GM12801 (cell line): ENCODE data around the gene STX2.

Source experiments
- TF ChIP-seq, protein P1 (sequence below): IDR thresholded peaks from one replicate; pipeline ENCODE4 v1.5.1; 2011; ENCODE audit warnings: control low read depth; ENCODE audit not compliant: insufficient read length; ENCODE audit errors: extremely low read depth

Gene STX2

DNA sequence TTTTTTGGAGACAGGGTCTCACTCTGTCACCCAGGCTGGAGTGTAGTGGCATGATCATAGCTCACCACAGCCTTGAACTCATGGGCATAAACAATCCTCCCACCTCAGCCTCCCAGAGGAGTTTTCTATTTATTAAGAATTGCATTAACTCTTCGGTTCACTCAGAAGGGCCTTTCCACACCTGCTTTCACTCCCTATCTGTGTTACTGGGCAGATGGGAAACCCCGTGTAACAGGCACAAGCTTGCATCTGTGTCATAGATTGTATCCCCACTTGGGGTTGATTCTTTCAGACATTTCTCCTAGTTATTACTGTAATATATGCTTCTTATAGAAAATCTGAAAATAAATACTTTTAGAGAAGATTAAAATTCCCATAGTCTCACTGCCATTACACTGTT lies 38.7 kb downstream of the STX2 start:
- TF ChIP-seq, protein P1, sequence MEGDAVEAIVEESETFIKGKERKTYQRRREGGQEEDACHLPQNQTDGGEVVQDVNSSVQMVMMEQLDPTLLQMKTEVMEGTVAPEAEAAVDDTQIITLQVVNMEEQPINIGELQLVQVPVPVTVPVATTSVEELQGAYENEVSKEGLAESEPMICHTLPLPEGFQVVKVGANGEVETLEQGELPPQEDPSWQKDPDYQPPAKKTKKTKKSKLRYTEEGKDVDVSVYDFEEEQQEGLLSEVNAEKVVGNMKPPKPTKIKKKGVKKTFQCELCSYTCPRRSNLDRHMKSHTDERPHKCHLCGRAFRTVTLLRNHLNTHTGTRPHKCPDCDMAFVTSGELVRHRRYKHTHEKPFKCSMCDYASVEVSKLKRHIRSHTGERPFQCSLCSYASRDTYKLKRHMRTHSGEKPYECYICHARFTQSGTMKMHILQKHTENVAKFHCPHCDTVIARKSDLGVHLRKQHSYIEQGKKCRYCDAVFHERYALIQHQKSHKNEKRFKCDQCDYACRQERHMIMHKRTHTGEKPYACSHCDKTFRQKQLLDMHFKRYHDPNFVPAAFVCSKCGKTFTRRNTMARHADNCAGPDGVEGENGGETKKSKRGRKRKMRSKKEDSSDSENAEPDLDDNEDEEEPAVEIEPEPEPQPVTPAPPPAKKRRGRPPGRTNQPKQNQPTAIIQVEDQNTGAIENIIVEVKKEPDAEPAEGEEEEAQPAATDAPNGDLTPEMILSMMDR: no peak

DNA sequence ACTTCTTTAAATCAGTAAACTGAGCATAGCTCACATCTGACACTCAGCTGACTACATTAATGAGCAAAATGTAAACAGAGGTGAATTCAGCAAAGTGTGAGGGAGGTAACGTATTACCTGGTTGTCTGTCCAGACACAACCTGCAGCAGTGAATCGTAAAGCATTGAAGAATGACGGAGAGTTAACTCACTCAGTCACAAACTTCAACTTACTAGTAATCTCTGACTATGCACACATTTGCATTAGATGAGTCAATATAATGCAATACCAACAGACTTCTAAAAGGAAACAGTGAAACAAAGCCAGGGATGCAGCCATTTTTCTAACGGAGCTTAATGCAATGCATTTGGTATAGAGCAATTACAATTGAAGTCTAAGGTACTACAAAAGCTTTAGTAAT lies 40.0 kb downstream of the STX2 start:
- TF ChIP-seq, protein P1: no peak

DNA sequence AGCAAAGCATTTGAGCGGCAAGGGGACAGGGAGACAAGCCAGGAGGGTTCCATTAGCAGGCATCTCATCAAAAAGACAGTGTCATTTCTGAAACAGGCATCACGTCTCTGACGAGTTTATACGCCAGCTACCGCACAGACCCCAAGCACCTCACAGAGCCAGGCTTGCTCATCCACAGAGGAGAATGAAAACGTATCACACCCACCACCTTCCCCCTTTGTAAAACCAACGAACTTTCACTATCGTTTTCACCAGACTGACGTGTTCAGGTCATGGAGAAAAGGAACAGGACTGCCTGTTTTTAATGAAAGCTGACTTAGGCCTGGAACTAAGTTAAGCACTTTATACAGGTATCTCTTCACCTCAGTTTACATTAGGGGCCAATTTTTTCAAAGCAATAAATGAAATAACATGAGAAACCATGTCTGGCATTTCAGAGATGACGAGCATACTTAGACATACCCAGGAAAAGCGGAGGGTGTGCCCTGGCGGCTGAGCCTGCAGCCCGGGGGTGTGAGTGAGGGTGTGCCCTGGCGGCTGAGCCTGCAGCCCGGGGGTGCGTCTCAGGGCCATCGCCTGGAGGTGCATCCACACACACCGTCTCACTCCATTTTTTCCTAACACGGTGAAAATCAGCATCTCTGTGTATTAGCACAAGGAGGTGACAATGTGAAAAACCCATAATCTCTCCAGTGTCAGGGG lies 41.9 kb downstream of the STX2 start:
- TF ChIP-seq, protein P1: no peak

DNA sequence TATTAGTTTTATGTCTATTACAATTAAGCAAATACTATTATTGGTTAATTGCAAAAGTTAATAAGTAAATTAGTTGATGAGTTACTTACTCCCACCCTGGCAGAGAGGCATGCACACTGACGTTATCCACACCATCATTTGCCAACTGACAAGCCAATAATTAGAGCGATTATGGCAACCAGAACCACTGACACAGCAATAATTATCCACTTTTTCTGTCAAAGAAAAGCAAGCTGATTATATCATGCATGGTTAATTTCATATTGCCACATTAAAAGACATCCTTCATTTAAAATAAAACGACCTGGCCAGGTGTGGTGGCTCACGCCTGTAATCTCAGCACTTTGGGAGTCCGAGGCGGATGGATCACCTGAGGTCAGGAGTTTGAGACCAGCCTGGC lies 43.1 kb downstream of the STX2 start:
- TF ChIP-seq, protein P1: no peak

DNA sequence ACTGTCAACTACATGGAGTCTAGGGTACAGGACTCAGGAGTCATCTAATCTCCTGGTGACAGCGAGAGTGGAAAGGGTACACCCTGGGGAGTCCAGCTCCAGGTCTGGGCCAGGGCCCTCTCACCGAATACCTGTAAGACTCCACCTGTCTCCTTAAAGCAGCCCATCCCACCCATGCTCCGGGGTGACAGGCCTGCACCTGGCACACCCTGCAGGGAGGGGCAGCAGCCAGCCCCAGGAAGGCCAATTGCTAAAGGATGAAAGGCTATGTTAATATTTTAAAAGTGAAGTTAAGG lies 45.5 kb downstream of the STX2 start:
- TF ChIP-seq, protein P1: no peak

DNA sequence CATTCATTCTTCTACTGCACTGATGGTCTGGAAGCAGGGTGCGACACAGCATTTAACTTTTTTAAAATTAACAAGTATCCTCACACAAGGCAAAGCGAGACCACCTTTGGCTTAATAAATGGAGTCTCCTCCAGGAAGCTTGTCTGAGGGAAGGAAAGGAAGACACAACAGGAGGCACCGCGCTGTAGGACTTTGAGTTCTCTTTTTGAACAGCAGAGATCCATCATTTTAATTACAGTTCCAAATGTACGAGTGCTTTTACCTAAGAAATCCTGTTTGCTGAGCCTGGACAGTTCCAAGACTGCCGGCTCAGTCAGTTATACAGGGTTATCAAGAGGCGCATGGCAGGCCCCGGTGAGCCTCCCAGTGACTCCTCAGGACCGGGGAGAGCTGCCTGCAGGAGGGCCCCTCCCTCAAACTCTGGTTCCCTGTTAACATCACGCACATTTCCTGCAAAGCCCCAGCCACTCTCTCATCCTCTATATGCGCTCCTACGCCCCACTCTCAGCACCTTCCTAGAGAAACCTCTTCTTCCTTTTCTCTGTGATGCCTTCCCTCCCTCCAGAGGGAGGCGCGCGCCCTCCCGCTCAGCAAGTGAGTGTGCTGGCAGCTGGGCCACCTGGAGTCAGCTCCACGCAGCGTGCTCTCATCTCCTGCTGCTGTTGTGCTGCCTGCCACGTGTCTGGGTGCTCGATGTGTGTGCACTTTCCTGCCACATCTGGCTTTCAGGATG lies 46.1 kb downstream of the STX2 start:
- TF ChIP-seq, protein P1: no peak

DNA sequence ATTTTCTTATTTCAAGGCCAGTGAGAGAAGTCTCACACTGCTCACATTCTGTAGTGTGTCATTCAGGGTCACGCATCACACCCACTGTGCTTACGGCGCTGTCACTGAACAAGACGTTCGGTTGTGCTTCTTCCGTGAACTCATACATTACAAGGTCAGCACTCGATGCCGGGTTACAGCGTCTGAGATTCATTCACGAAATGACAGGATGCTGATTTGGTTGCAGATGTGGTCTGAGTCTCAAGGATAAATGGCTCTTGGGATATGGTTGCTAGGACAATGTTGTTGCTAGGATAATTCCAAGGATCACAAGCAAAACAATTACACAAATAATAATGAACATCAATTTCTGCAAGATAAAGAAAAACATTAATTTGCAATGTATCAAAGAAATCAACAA lies 47.4 kb downstream of the STX2 start:
- TF ChIP-seq, protein P1: no peak
